Middle frontal gyrus (tissue), 1 donor: ENCODE measurements around the gene REEP1.

ENCODE experiments used
- DNase-seq: peaks from one replicate; pipeline ENCODE4 v3.0.0-alpha.2; 2015; ENCODE audit warnings: low spot score; ENCODE audit errors: extremely low spot score

The REEP1 gene

GRCh38 chr2:86337244-86337835 is at the start of gene REEP1:
Gene REEP1, minus strand, starts transcription at chr2:86337626. Its CDS starts 116 bp downstream, at chr2:86337510.
- DNase-seq, result no peak

DNA sequence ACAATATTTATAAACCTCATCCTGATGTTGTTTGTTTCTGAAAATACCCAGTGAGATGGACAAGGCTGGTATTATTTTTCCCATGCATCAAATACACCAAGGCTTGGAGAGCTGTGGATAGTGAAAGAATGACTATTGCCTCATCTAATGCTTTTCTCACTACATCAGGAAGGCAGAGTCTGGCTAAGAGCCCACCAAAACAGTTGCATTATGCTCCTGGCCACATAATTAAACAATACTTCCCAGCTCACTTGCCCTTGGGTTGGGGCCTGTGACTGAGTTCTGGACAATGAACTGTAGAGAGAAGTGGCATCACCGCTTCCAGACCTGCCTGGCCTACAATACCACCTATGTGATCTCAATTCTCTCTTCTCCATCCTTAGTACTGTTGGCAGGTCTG is 46.4 kb upstream of the REEP1 start:
- no peak for DNase-seq

- no peak for DNase-seq
Observed at GRCh38 chr2:86382698-86383097, 45.3 kb upstream of the REEP1 start.

DNA sequence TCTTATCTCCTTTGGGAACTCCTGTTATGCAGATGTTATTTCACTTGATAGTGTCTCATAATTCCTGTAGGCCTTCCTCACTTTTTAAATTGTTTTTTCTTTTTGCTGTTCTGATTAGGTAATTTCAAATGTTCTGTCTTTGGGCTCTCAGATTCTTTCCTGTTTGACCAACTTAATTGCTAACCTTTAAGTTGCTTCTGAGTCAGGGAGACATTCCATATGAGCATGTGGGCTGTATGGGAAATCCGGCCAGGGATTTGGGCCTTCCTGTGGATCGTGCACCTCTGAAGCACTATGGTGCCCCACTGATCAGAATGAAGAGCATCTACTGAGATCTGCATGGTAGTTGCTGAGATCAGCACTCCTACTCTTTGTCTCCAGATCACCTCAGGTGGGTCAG is 44.7 kb upstream of the REEP1 start:
- DNase-seq, result no peak

DNA sequence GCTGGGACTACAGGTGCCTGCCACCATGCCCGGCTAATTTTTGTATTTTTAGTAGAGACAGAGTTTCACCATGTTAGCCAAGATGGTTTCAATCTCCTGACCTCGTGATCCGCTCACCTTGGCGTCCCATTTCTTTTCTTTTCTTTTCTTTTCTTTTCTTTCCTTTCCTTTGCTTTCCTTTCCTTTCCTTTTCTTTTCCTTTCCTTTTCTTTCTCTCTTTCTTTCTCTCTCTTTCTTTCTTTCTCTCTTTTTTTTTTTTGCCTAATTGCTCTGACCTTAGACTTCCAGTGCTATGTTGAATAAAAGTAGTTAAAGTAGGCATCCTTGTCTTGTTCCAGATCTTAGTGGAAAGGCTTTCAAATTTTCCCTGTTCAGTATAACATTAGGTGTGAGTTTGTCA is 41.0 kb upstream of the REEP1 start:
- no peak for DNase-seq

- DNase-seq, result no peak
Observed at GRCh38 chr2:86375623-86376022, 38.2 kb upstream of the REEP1 start.

GRCh38 chr2:86372641-86373502 is 35.4 kb upstream of the REEP1 start:
- no peak for DNase-seq

- no peak for DNase-seq
Observed at GRCh38 chr2:86372133-86372532, 34.7 kb upstream of the REEP1 start.

- no peak for DNase-seq
Observed at GRCh38 chr2:86371527-86371926, 34.1 kb upstream of the REEP1 start.

GRCh38 chr2:86370579-86370978 is 33.2 kb upstream of the REEP1 start:
- no peak for DNase-seq

DNA sequence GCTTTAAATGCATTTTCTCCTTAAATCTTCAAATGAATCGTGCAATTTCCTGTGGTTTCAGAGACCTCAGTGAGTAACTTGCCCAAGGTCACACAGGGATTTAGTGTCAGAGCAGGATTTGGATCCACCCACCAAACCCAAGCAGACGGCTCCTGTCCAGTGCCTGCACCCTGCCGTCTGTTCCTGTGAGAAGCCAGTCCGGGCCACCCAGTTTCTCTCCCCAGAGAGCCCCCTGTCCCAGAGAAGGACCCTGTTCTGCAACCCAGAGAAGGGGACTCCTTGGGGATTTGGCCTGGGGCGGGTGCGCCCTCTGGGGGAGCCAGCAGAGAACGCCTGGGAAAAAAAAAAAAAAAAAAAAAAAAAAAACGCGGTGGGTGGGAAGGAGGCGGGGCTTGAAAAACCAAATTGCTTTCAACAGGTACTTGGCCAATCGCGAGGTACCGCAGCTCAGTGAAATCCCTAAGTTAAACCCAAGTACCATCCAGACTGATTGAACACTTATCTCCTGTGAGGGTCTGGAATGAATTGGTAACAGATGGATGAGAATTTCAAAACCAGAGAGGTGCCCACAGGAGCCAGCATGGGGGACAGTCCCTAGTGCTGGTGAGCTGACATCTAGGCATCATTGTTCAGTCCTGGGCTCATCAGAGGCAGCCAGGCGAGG is 30.9 kb upstream of the REEP1 start:
- no peak for DNase-seq

GRCh38 chr2:86367499-86367777 is 30.0 kb upstream of the REEP1 start:
- no peak for DNase-seq

DNA sequence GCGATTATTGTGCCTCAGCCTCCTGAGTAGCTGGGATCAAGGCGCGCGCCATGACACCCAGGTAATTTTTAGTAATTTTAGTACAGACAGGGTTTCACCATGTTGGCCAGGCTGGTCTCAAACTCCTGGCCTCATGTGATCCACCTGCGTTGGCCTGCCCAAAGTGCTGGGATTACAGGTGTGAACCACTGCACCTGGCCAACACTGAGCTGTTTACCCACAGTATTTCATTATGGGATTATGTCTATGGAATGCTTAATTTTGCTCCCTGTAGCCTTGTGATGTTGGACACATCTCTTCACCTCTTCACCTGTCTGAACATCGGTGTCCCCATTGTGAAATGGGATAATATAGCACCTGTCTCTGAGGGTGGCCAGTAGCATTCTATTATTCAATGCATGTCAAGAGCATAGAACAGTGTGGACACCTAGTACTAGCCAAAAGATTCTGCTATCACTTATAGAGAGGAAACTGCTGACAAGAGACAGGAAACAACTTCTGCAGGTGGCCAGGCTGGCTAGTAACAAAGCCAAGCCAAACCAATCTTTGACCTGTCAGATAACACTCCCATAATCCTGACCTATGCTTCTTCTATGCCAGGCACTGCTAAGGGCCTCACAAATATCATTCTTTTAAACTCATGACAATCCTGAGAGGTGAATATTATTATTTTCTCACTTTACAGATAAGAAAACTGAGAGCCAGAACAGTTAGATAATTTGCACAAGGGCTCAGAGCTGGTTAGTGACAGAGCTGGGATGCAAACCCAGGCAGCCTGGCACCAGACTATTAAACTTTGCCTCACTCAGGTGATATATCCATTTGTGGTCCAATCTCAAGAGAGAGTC is 29.4 kb upstream of the REEP1 start:
- no peak for DNase-seq

- no peak for DNase-seq
Observed at GRCh38 chr2:86364894-86365293, 27.5 kb upstream of the REEP1 start.

DNA sequence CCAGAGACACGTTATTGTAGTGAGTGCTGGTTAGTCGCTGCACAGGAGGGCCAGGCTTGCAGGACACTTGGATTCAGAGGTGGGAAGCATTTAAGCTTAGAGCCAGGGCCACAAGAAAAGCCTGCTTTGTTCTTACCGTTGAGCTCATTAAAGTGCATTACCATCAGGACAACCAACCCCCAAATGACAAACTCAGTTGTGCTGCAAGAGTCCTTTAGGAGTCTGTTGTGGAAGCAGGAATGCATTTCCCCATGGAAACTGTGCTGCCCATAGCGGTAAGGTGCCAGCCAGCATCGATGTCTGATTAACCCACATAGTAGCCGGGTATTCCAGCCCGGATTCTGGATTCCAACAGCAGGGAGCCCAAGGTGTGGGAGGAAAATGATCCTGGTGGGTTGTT is 23.4 kb upstream of the REEP1 start:
- DNase-seq, result no peak

DNA sequence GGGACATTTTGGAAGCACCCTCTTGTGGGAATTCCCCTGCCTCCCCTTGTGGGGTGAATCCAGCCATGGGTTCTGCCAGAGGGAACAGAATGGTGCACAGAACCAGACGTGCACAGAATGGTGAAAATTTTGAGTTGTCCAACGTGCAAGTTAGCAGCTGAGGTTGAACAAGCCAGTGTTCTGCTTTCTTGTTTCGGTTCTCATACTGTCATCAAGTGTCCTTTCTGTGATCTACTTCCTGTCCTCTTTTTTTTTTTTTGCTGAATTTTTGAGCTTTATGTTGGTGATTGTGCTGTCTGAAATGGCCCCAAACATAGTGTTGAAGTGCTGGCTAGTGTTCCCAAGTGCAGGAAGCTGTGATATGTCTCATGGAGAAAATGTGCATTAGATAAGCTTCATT is 21.5 kb upstream of the REEP1 start:
- no peak for DNase-seq

DNA sequence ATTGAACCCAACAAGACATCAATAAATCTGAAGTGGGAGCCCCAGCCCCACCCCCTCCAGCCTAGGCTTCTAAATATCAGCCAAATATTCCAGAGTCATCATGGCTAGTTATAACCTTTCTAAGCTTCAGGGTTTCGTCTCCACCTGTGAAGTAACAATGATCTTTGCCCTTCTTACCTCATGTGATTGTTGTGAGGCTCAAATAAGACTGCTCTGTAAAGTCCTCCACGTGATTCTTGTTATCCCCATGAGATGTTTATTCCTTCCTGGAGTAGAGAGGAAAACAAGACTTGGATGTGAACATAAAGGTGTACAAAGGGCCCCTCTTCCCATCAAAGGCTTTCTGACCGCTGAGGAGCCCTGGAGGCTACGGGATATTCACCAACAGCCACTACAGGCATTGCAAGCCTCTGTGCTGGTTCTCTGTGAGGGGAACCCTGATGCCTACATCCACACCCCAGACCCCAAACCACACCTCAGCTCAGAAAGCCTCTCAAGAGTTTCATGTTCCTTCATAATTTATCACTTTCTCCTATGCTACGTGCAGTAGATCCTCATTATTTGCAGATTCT is 20.1 kb upstream of the REEP1 start:
- no peak for DNase-seq

- DNase-seq, result no peak
Observed at GRCh38 chr2:86352727-86353221, 15.3 kb upstream of the REEP1 start.

GRCh38 chr2:86352137-86352726 is 14.8 kb upstream of the REEP1 start:
- DNase-seq, result no peak

GRCh38 chr2:86350751-86351150 is 13.3 kb upstream of the REEP1 start:
- DNase-seq, result no peak

- no peak for DNase-seq
Observed at GRCh38 chr2:86347401-86347800, 10.0 kb upstream of the REEP1 start.
